ENCODE results near the gene SANBR.
"Not testable (repeated sequence)": the region's sequence is repeated elsewhere in the genome, so short reads cannot be mapped to it uniquely, and the experiment has no call there.

Gene SANBR

DNA sequence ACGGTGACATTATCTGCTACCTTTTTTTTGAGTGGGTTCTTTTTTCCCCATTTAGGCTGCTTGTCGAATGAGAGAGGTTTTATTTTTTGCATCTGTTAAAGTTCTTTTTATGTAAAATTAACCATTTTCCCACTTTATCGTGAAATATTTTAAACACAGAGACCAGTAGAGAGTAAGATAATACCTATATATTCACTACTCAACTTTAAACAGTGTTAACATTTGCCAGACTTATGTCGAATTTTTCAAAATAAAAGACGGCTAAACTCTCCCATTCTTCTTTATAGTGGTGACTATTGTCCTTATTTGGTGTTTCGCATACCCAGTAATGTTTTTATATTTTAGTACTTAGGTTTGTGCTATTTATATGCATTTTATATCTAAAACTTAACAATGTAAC lies 46.9 kb upstream of the SANBR start:
- TF ChIP-seq, protein P1, sequence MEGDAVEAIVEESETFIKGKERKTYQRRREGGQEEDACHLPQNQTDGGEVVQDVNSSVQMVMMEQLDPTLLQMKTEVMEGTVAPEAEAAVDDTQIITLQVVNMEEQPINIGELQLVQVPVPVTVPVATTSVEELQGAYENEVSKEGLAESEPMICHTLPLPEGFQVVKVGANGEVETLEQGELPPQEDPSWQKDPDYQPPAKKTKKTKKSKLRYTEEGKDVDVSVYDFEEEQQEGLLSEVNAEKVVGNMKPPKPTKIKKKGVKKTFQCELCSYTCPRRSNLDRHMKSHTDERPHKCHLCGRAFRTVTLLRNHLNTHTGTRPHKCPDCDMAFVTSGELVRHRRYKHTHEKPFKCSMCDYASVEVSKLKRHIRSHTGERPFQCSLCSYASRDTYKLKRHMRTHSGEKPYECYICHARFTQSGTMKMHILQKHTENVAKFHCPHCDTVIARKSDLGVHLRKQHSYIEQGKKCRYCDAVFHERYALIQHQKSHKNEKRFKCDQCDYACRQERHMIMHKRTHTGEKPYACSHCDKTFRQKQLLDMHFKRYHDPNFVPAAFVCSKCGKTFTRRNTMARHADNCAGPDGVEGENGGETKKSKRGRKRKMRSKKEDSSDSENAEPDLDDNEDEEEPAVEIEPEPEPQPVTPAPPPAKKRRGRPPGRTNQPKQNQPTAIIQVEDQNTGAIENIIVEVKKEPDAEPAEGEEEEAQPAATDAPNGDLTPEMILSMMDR (IDR thresholded peaks at IDR 0.05; ENCODE audit: low read depth, low read length), result no peak
- H3K4me3 ChIP-seq (replicated peaks in 1 of 2; ENCODE audit: low read depth in 2 of 2, low read length in 2 of 2), result peak overlapping the region; percentile 88 to 89
- no peak for DNase-seq (ENCODE audit: low read depth in 2 of 2)

GRCh38 chr2:61021228-61021660 lies 44.4 kb upstream of the SANBR start:
- no peak for DNase-seq (ENCODE audit: low read depth in 2 of 2)
- TF ChIP-seq, protein P1 (IDR thresholded peaks at IDR 0.05; ENCODE audit: low read depth, low read length), result no peak
- H3K4me3 ChIP-seq (replicated peaks in 1 of 2; ENCODE audit: low read depth in 2 of 2, low read length in 2 of 2), result no peak overlapping the region

DNA sequence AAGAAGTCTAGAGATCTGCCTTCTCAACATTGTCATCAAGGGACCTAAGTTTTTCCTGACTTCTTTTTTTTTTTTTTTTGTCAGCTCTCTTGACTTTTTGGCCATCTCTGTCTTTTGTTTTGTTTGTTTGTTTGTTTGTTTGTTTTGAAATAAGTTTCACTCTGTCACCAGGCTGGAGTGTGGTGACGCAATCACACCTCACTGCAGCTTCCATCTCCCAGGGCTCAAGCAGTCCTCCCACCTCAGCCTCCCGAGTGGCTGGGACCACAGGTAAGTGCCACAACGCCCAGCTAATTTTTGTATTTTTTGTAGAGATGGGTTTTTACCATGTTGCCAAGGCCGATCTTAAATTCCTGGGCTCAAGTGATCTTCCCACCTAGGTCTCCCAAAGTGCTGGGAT lies 42.0 kb upstream of the SANBR start:
- TF ChIP-seq, protein P1 (IDR thresholded peaks at IDR 0.05; ENCODE audit: low read depth, low read length), result no peak
- H3K4me3 ChIP-seq (replicated peaks in 1 of 2; ENCODE audit: low read depth in 2 of 2, low read length in 2 of 2), result no peak overlapping the region
- DNase-seq (ENCODE audit: low read depth in 2 of 2), result no peak

DNA sequence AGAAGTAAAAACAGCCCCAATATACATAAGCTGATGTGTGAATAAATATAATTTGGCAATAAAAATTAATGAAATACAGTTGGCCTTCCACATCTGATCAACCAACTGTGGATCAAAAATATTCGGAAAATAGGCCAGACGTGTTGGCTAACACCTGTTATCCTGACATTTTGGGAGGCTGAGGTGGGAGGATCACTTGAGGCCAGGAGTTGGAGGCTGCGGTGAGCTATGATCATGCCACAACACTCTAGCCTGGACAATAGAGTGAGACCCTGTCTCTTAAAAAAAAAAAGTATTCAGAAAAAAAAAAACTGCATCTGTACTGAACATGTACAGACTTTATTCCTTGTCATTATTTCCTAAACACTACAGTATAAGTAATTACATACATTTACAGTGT lies 36.1 kb upstream of the SANBR start:
- no peak overlapping the region for H3K4me3 ChIP-seq (replicated peaks in 1 of 2; ENCODE audit: low read depth in 2 of 2, low read length in 2 of 2)
- TF ChIP-seq, protein P1 (IDR thresholded peaks at IDR 0.05; ENCODE audit: low read depth, low read length), result no peak
- DNase-seq (ENCODE audit: low read depth in 2 of 2), result no peak

GRCh38 chr2:61034592-61034991 lies 31.1 kb upstream of the SANBR start:
- H3K4me3 ChIP-seq (replicated peaks in 1 of 2; ENCODE audit: low read depth in 2 of 2, low read length in 2 of 2), result not testable (repeated sequence)

GRCh38 chr2:61036643-61037042 lies 29.0 kb upstream of the SANBR start:
- not testable (repeated sequence) for H3K4me3 ChIP-seq (replicated peaks in 1 of 2; ENCODE audit: low read depth in 2 of 2, low read length in 2 of 2); DNase-seq (ENCODE audit: low read depth in 2 of 2)

More at GRCh38 chr2:61034592-61034991, 31.1 kb upstream of the SANBR start:
- not testable (repeated sequence) for DNase-seq (ENCODE audit: low read depth in 2 of 2)

DNA sequence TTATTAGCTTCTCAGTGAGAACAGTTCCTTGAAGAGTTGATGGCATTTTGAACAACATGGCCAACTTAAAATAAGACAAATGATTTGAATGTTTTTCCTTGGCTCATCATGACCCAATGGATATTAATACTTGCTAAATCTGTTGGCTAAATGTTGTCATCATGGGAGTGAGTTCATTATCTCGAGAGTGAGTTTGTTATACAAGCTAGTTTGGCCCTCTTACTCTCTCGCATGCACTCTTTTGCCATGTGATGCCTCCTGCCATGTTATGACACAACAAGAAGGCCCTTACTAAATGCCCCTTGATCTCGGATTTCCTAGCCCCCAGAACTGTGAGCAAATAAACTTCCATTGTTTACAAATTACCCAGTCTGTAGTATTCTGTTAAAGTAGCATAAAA lies 22.9 kb upstream of the SANBR start:
- DNase-seq (ENCODE audit: low read depth in 2 of 2), result no peak
- no peak overlapping the region for H3K4me3 ChIP-seq (replicated peaks in 1 of 2; ENCODE audit: low read depth in 2 of 2, low read length in 2 of 2)
- TF ChIP-seq, protein P1 (IDR thresholded peaks at IDR 0.05; ENCODE audit: low read depth, low read length), result no peak

DNA sequence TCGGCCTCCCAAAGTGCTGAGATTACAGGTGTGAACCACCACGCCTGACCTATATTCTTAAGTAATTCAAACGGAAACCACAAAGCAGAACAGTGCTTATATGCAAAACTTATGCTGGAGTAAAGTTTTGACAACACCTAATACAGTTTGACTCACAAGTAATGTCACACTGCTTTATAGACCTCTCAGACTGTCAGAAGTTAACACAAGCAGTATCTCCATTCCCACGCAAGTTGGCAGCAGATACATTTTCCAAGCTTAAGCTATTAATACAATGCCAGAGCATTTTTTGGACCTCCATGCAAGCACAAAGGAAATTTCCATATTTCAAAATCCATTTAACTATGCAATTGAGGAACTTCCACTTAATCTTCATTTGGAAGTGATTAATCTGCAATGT lies 21.0 kb upstream of the SANBR start:
- DNase-seq (ENCODE audit: low read depth in 2 of 2), result peak in 1 of 2 donors; percentile 32
- TF ChIP-seq, protein P1 (IDR thresholded peaks at IDR 0.05; ENCODE audit: low read depth, low read length), result no peak
- no peak overlapping the region for H3K4me3 ChIP-seq (replicated peaks in 1 of 2; ENCODE audit: low read depth in 2 of 2, low read length in 2 of 2)

Data from cardiac fibroblast (primary cell).